Measurements from ENCODE around the gene GSN. TPM values are rescaled to one million over a fixed set of nuclear protein-coding genes. Genes with fewer than 3 reads are reported as not detected.

GSN gene
- total RNA-seq, 1 experiment from 2014 or later: 13.8 TPM

DNA sequence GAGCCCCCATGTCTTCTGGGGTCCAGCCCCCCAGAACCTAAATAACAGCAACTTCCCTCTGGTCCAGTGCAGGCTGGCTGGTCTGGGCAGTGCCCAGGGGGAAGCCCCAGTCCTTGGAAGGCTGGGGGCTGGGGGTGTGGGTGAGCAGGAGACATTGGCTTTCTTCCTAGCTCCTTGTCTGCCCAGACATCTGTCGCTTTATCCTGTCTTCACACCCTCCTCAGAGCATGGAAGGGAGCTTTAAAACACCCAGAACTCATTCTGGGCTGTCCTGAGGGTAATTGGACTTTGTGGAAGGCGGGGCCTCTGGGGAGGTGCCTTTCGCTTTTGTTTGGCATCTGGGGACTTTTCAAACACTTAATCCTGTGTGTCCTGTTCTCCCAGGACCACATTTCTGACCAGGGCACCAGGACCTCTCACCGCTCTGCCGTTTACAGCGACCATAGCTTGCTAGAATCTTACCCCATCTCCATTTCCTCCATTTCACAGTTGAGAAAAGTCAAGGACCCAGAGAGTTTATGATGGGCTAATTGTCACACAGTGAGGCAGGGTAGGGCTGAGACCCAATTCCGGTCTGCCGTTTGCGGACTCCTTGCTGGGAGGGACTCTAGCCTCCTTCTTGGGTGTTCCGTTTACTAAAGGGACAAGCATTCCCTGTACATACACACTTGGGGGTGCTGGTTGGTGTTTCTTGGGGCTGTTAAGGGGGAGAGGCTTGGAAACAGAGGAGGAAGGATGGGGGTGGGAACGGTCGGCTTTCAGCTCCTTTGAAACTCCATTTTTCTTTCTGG, 1.1 kb downstream of the GSN start:
- in situ Hi-C loops (cut with HindIII; ENCODE audit: low pct_unique_long_range_greater_than_20kb, low sequenced_read_pairs): no loop called here
- DNase-seq (ENCODE audit: low read depth): no peak

DNA sequence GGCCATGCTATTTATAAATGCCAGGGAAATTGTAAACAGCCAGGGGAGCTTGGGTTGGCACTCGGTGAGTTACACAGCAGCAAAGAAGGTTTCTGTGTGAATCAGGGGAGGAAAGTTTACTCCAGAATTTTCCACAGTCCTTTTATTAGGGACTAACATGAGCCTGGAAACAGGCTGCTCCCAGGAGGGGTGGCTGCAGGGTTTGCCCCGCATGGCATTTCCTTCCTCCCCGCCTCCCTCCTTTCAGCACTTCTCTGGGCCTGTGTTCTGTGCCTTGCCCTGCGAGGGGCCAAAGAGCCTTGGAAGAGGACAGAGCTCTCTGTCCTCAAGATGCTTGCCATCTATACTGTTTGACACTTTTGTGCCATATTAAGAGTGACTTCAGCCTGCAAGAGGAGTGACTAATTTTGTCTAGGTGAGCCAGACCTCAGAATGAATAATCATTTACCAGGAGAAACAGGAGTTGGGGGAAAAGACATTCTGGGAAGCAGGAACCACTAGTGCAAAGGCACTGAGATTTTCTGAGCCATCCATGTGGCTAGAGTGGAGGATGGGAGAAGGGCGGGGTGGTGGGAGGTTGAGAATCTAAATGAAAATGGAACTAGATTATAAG, 1.8 kb downstream of the GSN start:
- no peak for DNase-seq (ENCODE audit: low read depth)
- in situ Hi-C loops (cut with HindIII; ENCODE audit: low pct_unique_long_range_greater_than_20kb, low sequenced_read_pairs): no loop called here

DNA sequence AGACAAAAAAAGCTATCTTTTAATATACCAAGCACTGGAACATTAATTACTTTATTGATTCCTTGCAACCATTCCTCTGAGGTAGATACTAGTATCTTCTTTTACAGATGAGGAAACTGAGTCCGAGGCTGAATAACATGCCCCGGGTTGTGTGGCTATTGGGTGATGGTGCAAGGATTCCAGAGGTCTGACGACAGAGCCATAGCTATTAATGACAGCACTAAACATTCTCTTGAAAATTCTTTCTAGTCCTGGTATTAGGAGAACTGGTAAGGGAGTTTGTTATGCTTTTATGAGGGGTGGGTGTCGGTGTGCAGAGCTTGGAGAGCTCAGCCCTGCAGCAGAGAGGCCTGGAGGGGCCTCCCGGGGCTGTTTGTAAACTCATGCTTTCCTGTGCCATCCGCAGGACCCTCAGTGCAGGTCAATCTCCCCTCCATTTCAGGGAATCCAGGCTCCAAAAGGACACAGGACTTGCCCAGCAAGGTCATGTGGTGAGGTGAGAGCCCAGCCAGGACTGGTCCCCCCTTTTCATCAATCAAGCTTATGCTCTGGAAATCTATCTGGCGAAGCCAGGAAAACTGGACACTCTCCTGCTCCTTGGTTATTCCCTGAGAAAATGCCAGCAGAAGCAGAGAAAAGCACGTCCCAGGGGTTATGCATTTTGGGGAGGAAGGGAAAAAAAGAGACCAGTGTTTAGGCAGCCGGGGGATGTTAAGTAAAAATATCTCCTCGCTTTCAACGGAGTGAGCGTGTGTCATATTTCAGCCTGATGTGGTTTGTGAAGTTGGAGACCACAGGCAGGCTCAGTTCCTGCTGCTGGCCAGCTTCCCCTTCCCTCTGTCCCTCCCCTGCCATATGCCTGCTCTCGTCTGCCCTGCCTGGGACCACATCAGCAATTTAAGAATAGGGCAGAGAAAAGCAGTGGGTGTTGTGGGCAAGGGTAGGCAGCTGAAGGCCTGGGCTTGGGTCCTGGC, 3.7 kb downstream of the GSN start:
- in situ Hi-C loops (cut with HindIII; ENCODE audit: low pct_unique_long_range_greater_than_20kb, low sequenced_read_pairs): no loop called here
- DNase-seq (ENCODE audit: low read depth): no peak

DNA sequence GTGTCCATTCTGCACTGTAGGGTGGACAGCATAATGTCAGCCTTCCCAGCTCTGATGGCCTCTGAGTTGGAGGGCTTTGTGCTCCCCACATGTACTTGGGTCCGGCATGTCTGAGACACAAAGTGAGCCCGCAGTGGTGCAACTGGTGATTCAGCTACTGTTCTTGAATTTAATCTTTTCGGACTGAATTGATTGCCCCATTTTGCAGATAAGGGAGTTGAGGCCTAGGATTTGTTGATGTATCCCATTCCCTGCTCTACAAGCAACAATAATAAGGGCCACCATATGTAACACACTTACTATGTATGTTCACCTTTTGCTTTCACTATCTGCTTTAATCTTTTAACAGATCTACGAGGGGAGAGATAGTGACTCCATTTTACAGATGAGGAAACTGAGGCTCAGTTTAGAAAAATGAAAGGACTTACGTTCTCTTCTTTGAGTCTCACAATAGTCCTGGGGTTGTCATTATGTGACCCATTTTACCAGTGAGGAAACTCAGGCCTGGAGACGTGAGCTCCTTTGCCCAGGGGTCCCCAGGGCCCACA, 4.5 kb downstream of the GSN start:
- DNase-seq (ENCODE audit: low read depth): no peak
- in situ Hi-C loops (cut with HindIII; ENCODE audit: low pct_unique_long_range_greater_than_20kb, low sequenced_read_pairs): no loop called here

DNA sequence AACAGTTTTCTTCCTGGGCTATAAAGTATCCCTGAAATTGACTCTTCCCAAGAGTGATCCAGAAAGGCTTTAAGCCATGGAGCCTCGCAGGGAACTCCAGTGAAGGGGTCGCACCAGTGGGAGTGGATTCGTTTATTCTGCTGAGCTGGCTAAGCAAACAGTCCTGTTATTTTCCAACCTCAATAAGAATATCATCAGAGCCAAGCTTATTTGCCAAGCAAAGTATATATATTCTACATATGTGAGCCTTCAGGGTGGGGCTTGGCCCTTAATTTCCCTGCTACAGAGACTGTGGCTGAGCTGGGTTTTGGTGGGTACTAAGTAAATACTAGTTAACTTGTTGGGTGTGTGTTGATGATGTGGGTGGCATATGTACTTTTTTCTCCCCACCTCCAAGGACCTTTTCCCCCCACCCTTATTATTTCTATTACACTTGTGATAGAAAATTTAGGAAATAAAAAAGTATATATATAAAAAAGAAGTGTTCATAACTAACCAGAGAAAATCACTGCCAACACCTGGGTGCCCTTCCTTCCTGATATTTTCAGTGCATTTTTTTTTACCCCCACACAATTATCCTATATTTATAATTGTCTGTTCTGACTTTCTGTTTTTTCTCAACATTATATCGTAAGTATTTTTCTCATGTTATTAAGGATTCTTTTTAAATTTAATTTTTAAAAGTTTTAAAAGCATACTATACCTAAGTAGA, 5.3 kb downstream of the GSN start:
- in situ Hi-C loops (cut with HindIII; ENCODE audit: low pct_unique_long_range_greater_than_20kb, low sequenced_read_pairs): no loop called here

DNA sequence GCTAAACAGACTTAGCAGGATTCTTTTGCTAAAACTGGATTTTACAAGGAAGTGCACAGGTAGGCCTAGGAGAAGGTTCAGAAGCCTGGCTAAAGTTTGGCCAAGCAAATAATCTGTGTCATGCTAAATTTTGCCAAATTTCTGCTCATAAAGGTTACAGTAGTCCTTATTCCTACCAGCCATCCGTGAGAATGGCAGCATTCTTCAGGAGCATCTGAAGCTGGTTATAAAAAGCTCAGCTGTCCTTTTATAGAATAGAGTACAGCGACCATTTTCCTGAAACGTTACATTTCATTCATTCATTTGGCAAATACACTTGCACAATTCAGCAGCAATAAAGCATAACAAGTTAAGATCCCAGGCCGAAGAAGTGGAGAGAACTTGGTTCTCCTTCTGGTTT, 6.9 kb downstream of the GSN start:
- in situ Hi-C loops (cut with HindIII; ENCODE audit: low pct_unique_long_range_greater_than_20kb, low sequenced_read_pairs): no loop called here
- no peak for DNase-seq (ENCODE audit: low read depth)

More for the DNA sequence above, 5.3 kb downstream of the GSN start:
- no peak for DNase-seq (ENCODE audit: low read depth)

DNA sequence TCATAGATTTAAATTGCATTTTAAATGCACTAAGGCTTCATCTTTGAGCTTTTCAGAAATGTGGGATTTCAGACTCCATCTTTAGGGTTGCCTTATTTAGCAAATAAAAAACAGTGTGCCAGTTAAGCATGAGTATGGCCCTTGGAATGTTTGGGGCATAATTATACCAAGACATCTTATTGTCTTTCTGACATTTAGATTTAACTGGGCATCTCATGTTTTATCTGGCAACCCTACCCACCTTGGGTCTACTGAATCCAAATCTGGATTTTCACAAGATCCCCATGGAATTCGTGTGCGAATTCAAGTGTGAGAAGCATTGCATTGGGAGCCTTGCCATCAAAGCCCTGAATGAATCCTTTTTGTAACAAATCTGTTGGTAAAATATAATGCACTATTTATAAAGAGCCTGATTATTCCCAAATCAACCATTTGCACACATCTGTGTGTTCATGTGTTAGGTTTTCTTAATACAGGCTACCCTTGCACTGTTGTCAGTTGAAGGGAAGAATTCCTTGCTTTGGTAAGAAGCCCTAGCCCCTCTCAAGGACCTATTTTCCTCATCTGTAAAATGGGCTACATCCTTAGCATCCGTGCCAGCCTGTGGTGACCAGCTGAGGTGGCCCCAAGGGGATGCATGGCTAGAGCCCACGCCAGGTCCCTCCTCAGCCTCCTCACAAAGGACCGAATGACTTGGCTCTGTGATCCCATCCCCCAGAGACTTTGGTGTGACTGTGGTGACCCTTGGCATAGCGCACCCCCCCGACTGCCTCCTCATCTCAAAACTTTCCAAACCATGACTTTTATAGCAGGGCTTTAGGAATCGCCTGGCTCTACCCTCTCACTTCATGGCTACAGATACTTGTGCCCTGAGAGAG, 8.1 kb downstream of the GSN start:
- in situ Hi-C loops (cut with HindIII; ENCODE audit: low pct_unique_long_range_greater_than_20kb, low sequenced_read_pairs): no loop called here
- DNase-seq (ENCODE audit: low read depth): no peak

DNA sequence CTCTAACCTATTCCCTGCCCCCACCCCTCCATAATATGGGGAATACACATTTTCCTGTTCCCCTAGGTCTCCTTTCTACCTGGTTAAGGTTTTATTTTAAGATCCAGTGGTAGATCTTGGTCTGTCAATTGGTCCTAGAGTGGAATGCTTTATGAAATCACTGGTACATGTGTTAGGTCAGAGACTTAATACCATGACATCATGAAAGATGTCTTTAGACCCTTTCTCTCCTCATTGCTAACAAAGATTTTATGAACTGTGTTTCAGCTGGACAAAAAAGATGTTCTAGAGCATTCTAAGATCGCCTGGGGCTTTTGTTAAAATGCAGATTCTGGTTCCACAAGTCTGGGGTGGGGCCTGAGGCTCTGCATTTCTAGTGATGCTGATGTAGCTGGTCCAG, 9.1 kb downstream of the GSN start:
- no peak for DNase-seq (ENCODE audit: low read depth)
- in situ Hi-C loops (cut with HindIII; ENCODE audit: low pct_unique_long_range_greater_than_20kb, low sequenced_read_pairs): no loop called here

DNA sequence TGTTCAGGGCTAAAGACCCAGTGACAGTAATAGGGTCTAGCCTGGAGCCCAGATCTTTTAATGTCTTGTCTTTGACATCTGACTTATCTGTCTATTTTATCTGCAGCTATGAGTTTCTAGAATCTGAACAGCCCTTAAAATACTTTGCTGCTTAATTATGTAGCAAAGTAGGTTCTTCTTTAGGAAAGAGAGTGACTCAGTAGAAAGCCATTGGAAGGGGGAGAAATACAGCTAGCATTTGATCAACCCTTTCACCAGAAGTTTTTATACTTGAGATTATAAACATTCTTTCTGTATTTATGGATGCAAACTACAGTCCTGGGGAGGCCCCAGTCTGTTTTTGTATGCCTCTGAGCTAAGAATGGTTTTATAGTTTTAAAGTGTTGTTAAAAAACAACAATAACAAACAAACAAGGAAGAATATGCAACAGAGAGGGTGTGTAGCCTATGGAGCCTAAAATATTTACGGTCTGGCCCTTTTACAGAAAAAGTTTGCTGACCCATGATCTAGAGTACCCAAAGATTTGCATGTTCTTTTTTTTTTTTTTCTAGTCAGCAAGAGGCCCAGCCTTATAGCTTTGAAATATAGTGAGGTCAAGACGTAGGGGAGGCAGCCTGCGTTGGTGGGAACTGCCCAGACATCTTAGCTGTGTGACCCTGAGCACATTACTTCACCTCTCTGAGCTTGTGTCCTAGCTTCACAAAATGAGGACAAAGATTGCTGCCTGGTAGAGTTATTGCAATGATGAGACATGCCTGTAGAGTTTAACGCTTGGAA, 9.7 kb downstream of the GSN start:
- DNase-seq (ENCODE audit: low read depth): no peak
- in situ Hi-C loops (cut with HindIII; ENCODE audit: low pct_unique_long_range_greater_than_20kb, low sequenced_read_pairs): no loop called here

DNA sequence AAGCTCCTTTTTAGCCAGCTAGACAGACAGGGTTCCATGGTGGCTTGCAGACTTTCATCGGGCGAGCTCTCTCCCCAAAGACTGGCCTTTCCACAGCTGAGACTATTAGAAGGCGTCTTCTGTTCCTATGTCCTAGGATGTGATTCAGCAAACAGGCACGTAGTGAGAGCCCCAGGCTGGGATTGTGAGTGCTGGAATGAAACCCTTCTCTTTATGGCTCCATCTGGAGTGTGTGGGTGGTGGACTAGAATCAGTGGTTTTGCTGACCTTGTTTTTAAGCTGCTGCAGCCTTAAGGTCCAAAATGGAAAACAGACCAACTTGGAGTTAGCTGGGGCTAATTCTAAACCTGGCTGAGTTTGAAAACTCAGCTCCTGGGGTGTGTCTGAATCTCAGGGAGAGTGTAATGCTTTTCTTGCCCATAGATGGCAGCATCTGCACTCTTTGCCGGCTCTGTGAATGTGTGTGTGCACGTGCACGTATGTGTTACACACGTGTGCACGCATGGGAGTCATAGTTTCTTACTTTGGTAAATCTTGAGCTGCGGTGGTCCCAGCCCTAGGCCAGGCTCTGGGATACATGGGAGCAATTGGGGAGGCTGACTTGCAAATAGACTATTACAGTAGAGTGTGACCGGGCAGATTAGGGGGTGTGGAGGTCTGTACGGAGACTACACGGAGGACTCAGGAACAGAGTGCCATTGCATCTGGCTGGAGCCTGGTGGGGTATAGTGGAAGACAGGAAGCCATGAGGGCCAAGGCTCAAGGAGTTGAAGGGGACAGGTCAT, 10.7 kb downstream of the GSN start:
- in situ Hi-C loops (cut with HindIII; ENCODE audit: low pct_unique_long_range_greater_than_20kb, low sequenced_read_pairs): no loop called here
- peak; percentile 59 for DNase-seq (ENCODE audit: low read depth)

DNA sequence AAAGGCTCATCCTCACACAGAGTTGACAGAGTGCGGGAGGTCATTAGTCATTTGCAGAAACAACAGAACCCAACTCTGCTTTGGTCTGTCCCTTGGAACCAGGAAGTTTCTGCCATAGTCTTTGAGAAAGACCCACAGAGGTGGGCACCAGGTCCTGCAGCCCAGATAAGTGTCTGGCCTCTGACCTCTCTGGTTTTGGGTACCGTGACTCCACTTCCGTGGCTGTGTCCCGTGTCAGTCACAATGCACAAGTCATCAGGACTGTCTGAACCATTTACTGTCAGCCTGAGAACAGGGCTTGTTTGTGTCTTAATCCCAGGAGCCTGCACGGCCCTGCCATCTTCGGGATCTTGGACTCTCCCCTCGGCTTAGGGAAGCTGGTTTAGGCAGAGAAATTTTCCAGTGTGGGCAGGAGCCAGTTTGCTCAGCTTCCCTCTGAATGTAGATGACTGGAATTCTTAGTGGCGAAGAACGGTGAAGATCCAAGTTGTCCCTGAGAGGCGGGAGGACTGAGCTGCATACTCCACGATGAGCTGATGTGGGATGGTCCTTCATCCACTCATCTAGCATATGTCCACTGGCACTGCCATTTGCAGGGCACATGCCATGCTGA, 11.9 kb downstream of the GSN start:
- in situ Hi-C loops (cut with HindIII; ENCODE audit: low pct_unique_long_range_greater_than_20kb, low sequenced_read_pairs): no loop called here
- no peak for DNase-seq (ENCODE audit: low read depth)

DNA sequence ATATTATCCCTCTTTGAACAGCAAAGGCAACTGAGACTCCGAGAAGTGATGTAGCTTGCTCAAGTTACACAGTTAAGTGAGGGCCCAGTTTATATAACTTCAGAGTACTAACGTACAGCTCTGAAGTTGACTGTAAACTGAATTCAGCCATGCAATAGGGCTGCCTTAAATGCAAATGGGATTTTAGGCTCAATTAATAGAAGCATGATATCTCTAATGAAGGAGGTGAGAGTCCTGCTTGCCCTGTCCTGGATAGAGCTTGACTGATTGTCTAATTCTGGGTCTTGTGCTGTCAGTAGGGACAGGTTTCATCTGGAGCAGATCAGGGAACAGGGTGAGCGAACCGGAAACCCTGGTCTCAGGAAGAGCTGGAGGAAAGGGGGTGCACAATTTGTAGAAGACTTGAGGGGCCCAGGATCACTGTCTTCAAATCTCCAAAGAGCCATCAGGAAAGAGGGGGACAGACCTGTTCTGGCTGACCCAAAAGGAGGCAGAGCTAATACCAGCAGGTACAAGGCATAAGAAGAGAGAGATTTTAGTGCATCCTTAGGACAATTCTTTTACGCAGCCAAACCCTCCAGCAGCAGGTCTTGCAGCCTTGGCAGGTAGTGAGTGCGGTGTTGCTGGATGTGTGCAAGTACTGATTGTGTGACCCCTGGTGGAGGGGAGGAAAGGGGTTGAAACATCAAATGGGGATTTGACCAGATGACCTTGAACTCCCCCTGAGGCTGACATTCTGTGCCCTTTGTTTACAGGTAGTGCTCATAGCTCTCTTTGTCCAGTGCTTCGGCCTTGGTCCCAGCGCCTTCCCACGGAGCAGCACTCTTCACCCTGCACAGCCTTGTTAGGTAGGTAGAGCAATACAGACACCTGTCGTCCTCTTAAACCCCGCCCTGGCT, 13.0 kb downstream of the GSN start:
- in situ Hi-C loops (cut with HindIII; ENCODE audit: low pct_unique_long_range_greater_than_20kb, low sequenced_read_pairs): no loop called here

DNA sequence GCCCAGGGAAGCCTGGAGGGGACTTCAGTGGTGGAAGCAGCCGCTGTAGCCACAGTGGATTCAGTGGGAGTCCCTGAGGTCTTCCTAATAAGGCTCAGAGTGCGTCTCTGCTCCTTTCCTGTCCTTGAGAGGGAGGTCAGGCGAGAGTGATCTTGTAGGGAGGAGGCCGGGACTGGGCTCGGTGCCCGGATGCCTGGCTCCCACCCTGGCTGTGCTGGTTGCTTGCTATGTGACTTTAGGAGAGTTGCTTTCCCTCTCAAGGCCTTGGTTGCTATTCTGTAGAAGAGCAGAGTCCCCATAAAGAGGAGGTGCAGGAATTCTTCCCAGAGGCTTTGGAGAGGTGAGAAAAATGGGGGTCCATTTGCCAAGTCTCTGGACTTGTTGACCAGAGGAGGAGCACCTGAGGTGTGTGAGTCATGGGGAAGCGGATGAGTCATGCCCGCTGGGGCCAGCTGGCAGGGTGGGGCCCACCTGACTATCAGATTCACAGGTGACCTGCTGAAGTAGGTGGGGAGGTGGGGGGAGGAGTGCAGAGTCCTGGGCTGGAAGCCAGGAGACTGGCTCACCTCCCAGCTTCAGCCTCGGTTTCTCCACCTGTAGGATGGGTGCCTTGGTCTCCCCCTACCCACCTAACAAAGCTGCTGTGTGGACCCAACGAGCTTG, 13.8 kb downstream of the GSN start:
- in situ Hi-C loops (cut with HindIII; ENCODE audit: low pct_unique_long_range_greater_than_20kb, low sequenced_read_pairs): no loop called here
- peak; percentile 73 for DNase-seq (ENCODE audit: low read depth)

More for the DNA sequence above, 13.0 kb downstream of the GSN start:
- DNase-seq (ENCODE audit: low read depth): no peak
